WTC11 (cell line): ENCODE data around the gene WSCD2. TPM values are rescaled to one million over a fixed set of nuclear protein-coding genes. Genes with fewer than 3 reads are reported as not detected.

ENCODE experiments used
- ATAC-seq: fragments of 200-7000 bp; cut with Tn5 transposase; 2 replicates; pipeline ENCODE4 v1.10.0; 2021; ENCODE audit warnings: mild to moderate bottlenecking, moderate library complexity
- CTCF ChIA-PET: fragments of 300-600 bp; sonication (Branson Sonifier 250); formaldehyde crosslinking; loops from one replicate; lab custom pipeline; 2021; ENCODE audit warnings: antibody characterized with exemption; lab: Charles Lee
- POLR2A ChIA-PET: fragments of 350-600 bp; sonication (Branson Sonifier 250); formaldehyde crosslinking; loops from one replicate; lab custom pipeline; 2021; ENCODE audit warnings: antibody characterized with exemption; lab: Charles Lee
- DNase-seq: peaks from one replicate; pipeline ENCODE4 v3.0.0; 2021; ENCODE audit warnings: low spot score
- H3K27ac Mint-ChIP-seq: 2 replicates; pipeline ENCODE4 v1.8.0; 2021; ENCODE audit warnings: mixed read lengths
- H3K27me3 Mint-ChIP-seq: 2 replicates; pipeline ENCODE4 v1.8.0; 2021; ENCODE audit warnings: low read depth, mild to moderate bottlenecking, moderate library complexity, mixed read lengths
- H3K36me3 Mint-ChIP-seq: 2 replicates; pipeline ENCODE4 v1.8.0; 2021; ENCODE audit warnings: mixed read lengths
- H3K4me1 Mint-ChIP-seq: 2 replicates; pipeline ENCODE4 v1.8.0; 2022; ENCODE audit warnings: mixed read lengths
- H3K4me3 Mint-ChIP-seq: 2 replicates; pipeline ENCODE4 v1.8.0; 2021; ENCODE audit warnings: mild to moderate bottlenecking, moderate library complexity, mixed read lengths
- H3K9me3 Mint-ChIP-seq: 2 replicates; pipeline ENCODE4 v1.8.0; 2021; ENCODE audit warnings: mixed read lengths
- CREB1 ChIP-seq: sonication (generic); formaldehyde crosslinking; IDR thresholded peaks from 2 replicates; pipeline ENCODE4 v1.8.0; 2023; ENCODE audit warnings: mild to moderate bottlenecking, missing genetic modification reagents
- CREM ChIP-seq: sonication (generic); formaldehyde crosslinking; IDR thresholded peaks from 2 replicates; pipeline ENCODE4 v1.8.1; 2022; ENCODE audit warnings: mild to moderate bottlenecking, missing genetic modification reagents, moderate library complexity
- FOXK1 ChIP-seq: sonication (generic); formaldehyde crosslinking; IDR thresholded peaks from 2 replicates; pipeline ENCODE4 v1.8.0; 2022; ENCODE audit warnings: mild to moderate bottlenecking, moderate library complexity, missing genetic modification reagents
- IRF2 ChIP-seq: sonication (generic); formaldehyde crosslinking; IDR thresholded peaks from 2 replicates; pipeline ENCODE4 v1.8.0; 2022; ENCODE audit warnings: low read depth, missing genetic modification reagents, borderline replicate concordance
- NFATC4 ChIP-seq: fragments of 250-450 bp; sonication (Bioruptor Pico); IDR thresholded peaks from 2 replicates; pipeline ENCODE4 v1.9.0; 2021; ENCODE audit warnings: mild to moderate bottlenecking
- NFYB ChIP-seq: sonication (generic); formaldehyde crosslinking; conservative IDR thresholded peaks from 2 replicates; pipeline ENCODE4 v1.8.0; 2022; ENCODE audit warnings: low read depth, missing genetic modification reagents
- OVOL2 ChIP-seq: fragments of 250-450 bp; sonication (Bioruptor Pico); IDR thresholded peaks from 2 replicates; pipeline ENCODE4 v1.9.0; 2021; ENCODE audit warnings: mild to moderate bottlenecking, borderline replicate concordance
- PRRX2 ChIP-seq: fragments of 250-450 bp; sonication (Bioruptor Pico); IDR thresholded peaks from 2 replicates; pipeline ENCODE4 v1.8.0; 2021; ENCODE audit warnings: mild to moderate bottlenecking
- RELA ChIP-seq: sonication (generic); formaldehyde crosslinking; IDR thresholded peaks from 2 replicates; pipeline ENCODE4 v1.8.1; 2022; ENCODE audit warnings: missing genetic modification reagents, mild to moderate bottlenecking, borderline replicate concordance
- SMAD4 ChIP-seq: sonication (generic); formaldehyde crosslinking; IDR thresholded peaks from 2 replicates; pipeline ENCODE4 v1.8.0; 2022; ENCODE audit warnings: mild to moderate bottlenecking, missing genetic modification reagents
- TEAD1 ChIP-seq: sonication (generic); formaldehyde crosslinking; IDR thresholded peaks from 2 replicates; pipeline ENCODE4 v1.8.0; 2022; ENCODE audit warnings: mild to moderate bottlenecking, missing genetic modification reagents
- ZBTB21 ChIP-seq: sonication (generic); formaldehyde crosslinking; IDR thresholded peaks from 2 replicates; pipeline ENCODE4 v1.8.1; 2023; ENCODE audit warnings: mild to moderate bottlenecking, missing genetic modification reagents, borderline replicate concordance
- ZNF121 ChIP-seq: sonication (generic); formaldehyde crosslinking; IDR thresholded peaks from 2 replicates; pipeline ENCODE4 v1.8.0; 2023; ENCODE audit warnings: missing genetic modification reagents
- ZNF138 ChIP-seq: sonication (generic); formaldehyde crosslinking; conservative IDR thresholded peaks from 2 replicates; pipeline ENCODE4 v1.8.1; 2022; ENCODE audit warnings: mild to moderate bottlenecking, moderate library complexity, missing genetic modification reagents
- ZNF219 ChIP-seq: sonication (generic); formaldehyde crosslinking; IDR thresholded peaks from 2 replicates; pipeline ENCODE4 v1.8.0; 2023; ENCODE audit warnings: missing genetic modification reagents, mild to moderate bottlenecking, borderline replicate concordance
- ZNF263 ChIP-seq: sonication (generic); formaldehyde crosslinking; IDR thresholded peaks from 2 replicates; pipeline ENCODE4 v1.8.1; 2022; ENCODE audit warnings: low read depth, mild to moderate bottlenecking, moderate library complexity, missing genetic modification reagents
- total RNA-seq: library from RNA; stranded (reverse); gene quantifications from 3 replicates; pipeline ENCODE4 v1.2.3, GENCODE V29; 2021
- TF ChIP-seq, protein P1 (sequence below): sonication (generic); formaldehyde crosslinking; IDR thresholded peaks from 2 replicates; pipeline ENCODE4 v1.8.0; 2023; ENCODE audit warnings: mild to moderate bottlenecking, missing genetic modification reagents
- TF ChIP-seq, protein P2 (sequence below): sonication (generic); formaldehyde crosslinking; IDR thresholded peaks from 2 replicates; pipeline ENCODE4 v1.8.1; 2022; ENCODE audit warnings: mild to moderate bottlenecking, missing genetic modification reagents, moderate library complexity, borderline replicate concordance
- TF ChIP-seq, protein P3 (sequence below): sonication (generic); formaldehyde crosslinking; conservative IDR thresholded peaks from 2 replicates; pipeline ENCODE4 v1.8.1; 2023; ENCODE audit warnings: mild to moderate bottlenecking, low read depth, missing genetic modification reagents, moderate library complexity
- TF ChIP-seq, protein P4 (sequence below): fragments of 250-450 bp; sonication (Bioruptor Pico); IDR thresholded peaks from 2 replicates; pipeline ENCODE4 v2.1.2; 2022; ENCODE audit warnings: mild to moderate bottlenecking, moderate library complexity
- TF ChIP-seq, protein P5 (sequence below): sonication (generic); formaldehyde crosslinking; IDR thresholded peaks from 2 replicates; pipeline ENCODE4 v1.8.1; 2023; ENCODE audit warnings: mild to moderate bottlenecking, moderate library complexity, missing genetic modification reagents

Gene WSCD2
- total RNA-seq, 1 experiment from 2014 or later = 1.1 TPM

DNA sequence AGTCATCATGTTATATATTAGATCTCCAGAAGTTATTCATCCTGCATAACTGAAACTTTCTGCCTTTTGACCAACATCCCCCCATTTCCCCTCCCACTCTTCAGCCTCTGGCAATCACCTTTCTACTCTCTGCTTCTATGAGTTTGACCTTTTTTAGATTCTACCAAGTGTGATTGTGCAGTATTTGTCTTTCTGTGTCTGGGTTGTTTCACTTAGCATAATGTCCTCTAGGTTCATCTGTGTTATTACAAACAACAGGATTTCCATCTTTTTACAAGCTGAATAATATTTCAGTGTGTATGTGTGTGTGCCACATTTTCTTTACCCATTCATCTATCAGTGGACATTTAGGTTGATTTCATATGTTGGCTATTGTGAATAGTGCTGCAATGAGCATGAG is 11.2 kb upstream of the WSCD2 start (continued):
- TF ChIP-seq, protein P1, sequence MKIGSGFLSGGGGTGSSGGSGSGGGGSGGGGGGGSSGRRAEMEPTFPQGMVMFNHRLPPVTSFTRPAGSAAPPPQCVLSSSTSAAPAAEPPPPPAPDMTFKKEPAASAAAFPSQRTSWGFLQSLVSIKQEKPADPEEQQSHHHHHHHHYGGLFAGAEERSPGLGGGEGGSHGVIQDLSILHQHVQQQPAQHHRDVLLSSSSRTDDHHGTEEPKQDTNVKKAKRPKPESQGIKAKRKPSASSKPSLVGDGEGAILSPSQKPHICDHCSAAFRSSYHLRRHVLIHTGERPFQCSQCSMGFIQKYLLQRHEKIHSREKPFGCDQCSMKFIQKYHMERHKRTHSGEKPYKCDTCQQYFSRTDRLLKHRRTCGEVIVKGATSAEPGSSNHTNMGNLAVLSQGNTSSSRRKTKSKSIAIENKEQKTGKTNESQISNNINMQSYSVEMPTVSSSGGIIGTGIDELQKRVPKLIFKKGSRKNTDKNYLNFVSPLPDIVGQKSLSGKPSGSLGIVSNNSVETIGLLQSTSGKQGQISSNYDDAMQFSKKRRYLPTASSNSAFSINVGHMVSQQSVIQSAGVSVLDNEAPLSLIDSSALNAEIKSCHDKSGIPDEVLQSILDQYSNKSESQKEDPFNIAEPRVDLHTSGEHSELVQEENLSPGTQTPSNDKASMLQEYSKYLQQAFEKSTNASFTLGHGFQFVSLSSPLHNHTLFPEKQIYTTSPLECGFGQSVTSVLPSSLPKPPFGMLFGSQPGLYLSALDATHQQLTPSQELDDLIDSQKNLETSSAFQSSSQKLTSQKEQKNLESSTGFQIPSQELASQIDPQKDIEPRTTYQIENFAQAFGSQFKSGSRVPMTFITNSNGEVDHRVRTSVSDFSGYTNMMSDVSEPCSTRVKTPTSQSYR (CRISPR knock-in tag) = no peak
- TF ChIP-seq ZNF121 (CRISPR knock-in tag) = no peak
- no peak for TF ChIP-seq TEAD1 (CRISPR knock-in tag)
- TF ChIP-seq NFYB (CRISPR knock-in tag) = no peak
- TF ChIP-seq ZNF219 (CRISPR knock-in tag) = no peak
- TF ChIP-seq, protein P2, sequence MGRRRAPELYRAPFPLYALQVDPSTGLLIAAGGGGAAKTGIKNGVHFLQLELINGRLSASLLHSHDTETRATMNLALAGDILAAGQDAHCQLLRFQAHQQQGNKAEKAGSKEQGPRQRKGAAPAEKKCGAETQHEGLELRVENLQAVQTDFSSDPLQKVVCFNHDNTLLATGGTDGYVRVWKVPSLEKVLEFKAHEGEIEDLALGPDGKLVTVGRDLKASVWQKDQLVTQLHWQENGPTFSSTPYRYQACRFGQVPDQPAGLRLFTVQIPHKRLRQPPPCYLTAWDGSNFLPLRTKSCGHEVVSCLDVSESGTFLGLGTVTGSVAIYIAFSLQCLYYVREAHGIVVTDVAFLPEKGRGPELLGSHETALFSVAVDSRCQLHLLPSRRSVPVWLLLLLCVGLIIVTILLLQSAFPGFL = no peak
- TF ChIP-seq NFATC4 = no peak
- no peak for TF ChIP-seq OVOL2
- TF ChIP-seq, protein P3, sequence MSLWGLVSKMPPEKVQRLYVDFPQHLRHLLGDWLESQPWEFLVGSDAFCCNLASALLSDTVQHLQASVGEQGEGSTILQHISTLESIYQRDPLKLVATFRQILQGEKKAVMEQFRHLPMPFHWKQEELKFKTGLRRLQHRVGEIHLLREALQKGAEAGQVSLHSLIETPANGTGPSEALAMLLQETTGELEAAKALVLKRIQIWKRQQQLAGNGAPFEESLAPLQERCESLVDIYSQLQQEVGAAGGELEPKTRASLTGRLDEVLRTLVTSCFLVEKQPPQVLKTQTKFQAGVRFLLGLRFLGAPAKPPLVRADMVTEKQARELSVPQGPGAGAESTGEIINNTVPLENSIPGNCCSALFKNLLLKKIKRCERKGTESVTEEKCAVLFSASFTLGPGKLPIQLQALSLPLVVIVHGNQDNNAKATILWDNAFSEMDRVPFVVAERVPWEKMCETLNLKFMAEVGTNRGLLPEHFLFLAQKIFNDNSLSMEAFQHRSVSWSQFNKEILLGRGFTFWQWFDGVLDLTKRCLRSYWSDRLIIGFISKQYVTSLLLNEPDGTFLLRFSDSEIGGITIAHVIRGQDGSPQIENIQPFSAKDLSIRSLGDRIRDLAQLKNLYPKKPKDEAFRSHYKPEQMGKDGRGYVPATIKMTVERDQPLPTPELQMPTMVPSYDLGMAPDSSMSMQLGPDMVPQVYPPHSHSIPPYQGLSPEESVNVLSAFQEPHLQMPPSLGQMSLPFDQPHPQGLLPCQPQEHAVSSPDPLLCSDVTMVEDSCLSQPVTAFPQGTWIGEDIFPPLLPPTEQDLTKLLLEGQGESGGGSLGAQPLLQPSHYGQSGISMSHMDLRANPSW (CRISPR knock-in tag) = no peak
- TF ChIP-seq PRRX2 = no peak

DNA sequence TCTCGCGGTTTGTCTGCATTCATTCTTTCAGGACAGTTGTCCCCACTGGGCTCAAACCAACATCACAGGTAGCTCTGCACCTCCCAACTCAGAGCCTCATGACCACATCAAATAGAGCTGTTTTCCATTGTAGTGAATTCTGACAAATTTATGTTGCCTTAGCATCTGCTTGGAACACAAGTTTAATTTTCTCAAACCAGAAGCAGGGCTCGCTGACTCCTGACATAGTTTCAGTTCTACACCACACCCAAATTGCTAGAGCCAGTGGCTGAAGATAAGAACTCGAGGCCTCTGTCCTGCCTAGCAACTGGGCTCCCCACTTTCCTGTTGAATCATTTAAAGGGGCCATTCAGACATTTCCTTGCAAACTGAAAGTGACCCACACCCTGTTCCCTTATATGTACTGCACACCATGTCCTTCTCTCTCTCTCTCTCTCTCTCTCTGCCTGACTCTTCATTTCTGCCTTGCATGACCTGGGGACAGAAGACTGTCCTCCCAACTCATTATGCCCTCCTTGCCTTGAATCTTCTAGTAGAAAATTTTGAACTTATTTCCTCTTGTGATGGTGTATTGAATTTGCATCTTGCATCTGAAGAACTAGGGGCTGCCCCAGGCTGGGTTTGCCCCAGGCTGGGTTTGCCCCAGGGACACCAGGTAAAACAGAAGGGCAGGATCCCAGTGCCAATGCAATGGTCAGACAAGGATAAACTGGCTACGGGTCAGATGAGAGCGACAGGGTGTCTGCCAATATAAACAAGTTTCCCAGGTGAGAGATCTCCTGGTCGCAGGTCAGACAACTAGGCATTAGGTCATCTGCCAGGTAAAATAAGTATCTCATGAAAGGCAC is 9.7 kb upstream of the WSCD2 start:
- Mint-ChIP-seq H3K27me3 (no peaks in the 10 kb centered on the region; the same call in 1 of the 2 replicates), H3K4me1 (peaks cover 42% of the 10 kb centered on the region), H3K4me3 (no peak overlapping the region), H3K27ac (no peak overlapping the region), H3K9me3 (peaks cover 7% of the 10 kb centered on the region; the same call in 1 of the 2 replicates), H3K36me3 (no peaks in the 10 kb centered on the region)
- CTCF ChIA-PET = no interaction called here
- POLR2A ChIA-PET = no interaction called here
- TF ChIP-seq SMAD4 (CRISPR knock-in tag) = no peak
- ATAC-seq = no peak
- no peak for DNase-seq

DNA sequence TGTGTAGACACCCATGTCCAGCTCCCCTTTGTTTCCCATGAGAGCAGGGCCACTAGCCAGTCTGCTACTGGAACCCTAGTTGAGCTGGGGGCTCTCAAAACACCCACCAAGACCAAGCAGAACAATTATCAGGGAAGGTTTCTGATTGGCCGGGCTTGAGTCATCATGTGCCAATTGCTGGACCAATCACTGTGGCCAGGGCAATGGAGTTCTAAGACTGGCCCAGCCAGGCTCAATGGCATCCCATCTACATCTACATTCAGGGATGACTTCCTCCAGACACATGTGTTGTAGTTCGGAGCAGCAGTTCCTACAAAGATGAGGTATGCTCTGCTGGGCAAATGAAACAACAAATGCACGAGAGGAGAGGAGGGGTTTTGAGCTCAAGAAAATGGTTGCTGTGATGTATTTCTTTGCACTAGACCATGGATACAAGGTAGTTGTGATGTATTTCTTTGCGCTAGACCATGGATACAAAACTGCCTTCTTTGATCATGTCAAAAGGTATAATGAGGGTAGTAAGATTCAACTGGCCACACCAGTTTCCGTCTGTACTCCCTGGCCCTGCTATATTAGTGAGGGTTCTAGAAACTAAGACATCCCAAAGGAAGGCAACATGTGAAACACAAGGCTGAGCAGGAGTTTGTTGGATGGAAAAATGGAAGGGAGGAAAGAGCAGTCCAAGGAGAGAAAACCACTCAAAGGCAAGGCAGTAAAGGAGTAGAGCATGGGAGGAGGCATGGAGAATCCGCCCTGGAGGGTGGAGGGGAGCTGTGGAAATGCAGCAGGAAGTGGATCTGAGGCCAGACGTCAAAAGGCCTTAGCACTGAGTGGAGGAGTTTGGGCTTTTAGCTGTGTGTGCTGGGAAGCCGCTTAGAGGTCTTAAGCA is 8.9 kb upstream of the WSCD2 start:
- DNase-seq = no peak
- no peak for ATAC-seq
- peaks cover 36% of the 10 kb centered on the region for H3K4me1 Mint-ChIP-seq
- no peaks in the 10 kb centered on the region; the same call in 1 of the 2 replicates for H3K27me3 Mint-ChIP-seq
- ChIA-PET POLR2A (interaction anchor here (1.1 kb wide), 1 partner anchor 9 kb away, joined by 4 read pairs; the partner anchor contains the start of gene WSCD2), CTCF (interaction anchor here (1.3 kb wide), 1 partner anchor 9 kb away, joined by 7 read pairs; the partner anchor contains the start of gene WSCD2)
- no peak overlapping the region for H3K4me3 Mint-ChIP-seq
- TF ChIP-seq ZBTB21 (CRISPR knock-in tag) = no peak
- TF ChIP-seq, protein P4, sequence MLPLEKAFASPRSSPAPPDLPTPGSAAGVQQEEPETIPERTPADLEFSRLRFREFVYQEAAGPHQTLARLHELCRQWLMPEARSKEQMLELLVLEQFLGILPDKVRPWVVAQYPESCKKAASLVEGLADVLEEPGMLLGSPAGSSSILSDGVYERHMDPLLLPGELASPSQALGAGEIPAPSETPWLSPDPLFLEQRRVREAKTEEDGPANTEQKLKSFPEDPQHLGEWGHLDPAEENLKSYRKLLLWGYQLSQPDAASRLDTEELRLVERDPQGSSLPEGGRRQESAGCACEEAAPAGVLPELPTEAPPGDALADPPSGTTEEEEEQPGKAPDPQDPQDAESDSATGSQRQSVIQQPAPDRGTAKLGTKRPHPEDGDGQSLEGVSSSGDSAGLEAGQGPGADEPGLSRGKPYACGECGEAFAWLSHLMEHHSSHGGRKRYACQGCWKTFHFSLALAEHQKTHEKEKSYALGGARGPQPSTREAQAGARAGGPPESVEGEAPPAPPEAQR = no peak
- no peak for TF ChIP-seq ZNF138 (CRISPR knock-in tag)
- TF ChIP-seq RELA (CRISPR knock-in tag) = no peak
- no peak for TF ChIP-seq PRRX2
- TF ChIP-seq IRF2 (CRISPR knock-in tag) = no peak
- no peak for TF ChIP-seq NFYB (CRISPR knock-in tag)
- TF ChIP-seq, protein P5, sequence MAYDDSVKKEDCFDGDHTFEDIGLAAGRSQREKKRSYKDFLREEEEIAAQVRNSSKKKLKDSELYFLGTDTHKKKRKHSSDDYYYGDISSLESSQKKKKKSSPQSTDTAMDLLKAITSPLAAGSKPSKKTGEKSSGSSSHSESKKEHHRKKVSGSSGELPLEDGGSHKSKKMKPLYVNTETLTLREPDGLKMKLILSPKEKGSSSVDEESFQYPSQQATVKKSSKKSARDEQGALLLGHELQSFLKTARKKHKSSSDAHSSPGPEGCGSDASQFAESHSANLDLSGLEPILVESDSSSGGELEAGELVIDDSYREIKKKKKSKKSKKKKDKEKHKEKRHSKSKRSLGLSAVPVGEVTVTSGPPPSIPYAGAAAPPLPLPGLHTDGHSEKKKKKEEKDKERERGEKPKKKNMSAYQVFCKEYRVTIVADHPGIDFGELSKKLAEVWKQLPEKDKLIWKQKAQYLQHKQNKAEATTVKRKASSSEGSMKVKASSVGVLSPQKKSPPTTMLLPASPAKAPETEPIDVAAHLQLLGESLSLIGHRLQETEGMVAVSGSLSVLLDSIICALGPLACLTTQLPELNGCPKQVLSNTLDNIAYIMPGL (CRISPR knock-in tag) = no peak
- TF ChIP-seq FOXK1 (CRISPR knock-in tag) = no peak
- no peak for TF ChIP-seq ZNF121 (CRISPR knock-in tag)
- no peak for TF ChIP-seq CREB1 (CRISPR knock-in tag)
- TF ChIP-seq CREM (CRISPR knock-in tag) = no peak
- no peak for TF ChIP-seq ZNF263 (CRISPR knock-in tag)
- no peak for TF ChIP-seq TEAD1 (CRISPR knock-in tag)
- H3K9me3 Mint-ChIP-seq = peaks cover 7% of the 10 kb centered on the region; the same call in 1 of the 2 replicates
- no peaks in the 10 kb centered on the region for H3K36me3 Mint-ChIP-seq
- H3K27ac Mint-ChIP-seq = no peak overlapping the region
